ENCODE results near the gene EIF5.

Gene EIF5

GRCh38 chr14:103392572-103392971 is 58.5 kb downstream of the EIF5 start:
- DNase-seq (ENCODE audit: low read depth in 1 of 2, low spot score in 1 of 2), result no peak

- no peak for DNase-seq (ENCODE audit: low read depth in 1 of 2, low spot score in 1 of 2)
Observed at GRCh38 chr14:103393070-103393469, 59.0 kb downstream of the EIF5 start.

DNA sequence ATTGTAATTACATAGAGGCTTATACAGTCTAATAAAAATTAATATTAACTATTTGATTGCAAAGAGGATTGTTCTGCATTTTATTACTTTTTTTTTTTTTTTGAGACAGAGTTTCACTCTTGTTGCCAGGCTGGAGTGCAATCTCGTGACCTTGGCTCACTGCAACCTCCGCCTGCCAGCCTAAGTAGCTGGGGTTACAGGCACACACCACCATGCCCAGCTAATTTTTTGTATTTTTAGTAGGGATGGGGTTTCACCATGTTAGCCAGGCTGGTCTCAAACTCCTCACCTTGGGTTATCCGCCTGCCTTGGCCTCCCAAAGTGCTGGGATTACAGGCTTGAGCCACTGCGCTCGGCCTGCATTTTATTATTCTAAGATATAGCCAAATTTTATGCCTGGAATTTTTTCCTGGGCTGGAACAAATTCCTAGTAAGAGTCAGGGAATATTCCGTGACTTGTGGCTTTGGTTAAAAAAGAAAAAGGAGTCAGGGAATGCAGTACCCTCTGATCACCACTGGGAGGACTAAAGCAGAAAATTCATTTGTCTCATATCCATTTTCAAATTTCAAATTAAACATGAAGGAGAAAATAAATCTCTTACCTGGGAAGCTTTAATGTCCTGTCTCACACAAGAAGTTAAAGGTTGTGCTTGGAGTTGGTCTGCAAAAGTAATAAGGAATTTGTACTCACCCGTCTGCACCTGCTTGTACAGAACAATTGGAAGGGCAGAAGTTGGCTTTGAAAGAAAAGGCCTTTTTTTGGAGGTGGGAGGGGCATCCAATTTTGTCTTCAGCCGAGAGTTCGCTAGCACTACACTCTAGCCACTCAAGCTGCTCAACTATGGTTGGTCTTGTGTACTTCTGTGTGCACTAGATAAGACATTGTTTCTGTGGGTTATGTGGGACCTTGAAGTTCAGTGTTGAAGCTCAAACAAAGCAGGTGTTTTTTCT is 59.9 kb downstream of the EIF5 start:
- no peak for DNase-seq (ENCODE audit: low read depth in 1 of 2, low spot score in 1 of 2)

All from stimulated activated CD4-positive, alpha-beta T cell treated with anti-CD3 and anti-CD28 coated beads, Interleukin-15, amount 100 ng/mL, for 1 hour (primary cell).